ENCODE measurements around the gene PCF11. TPM values are rescaled to one million over a fixed set of nuclear protein-coding genes. Genes with fewer than 3 reads are reported as not detected.
"Not testable (repeated sequence)": the region's sequence is repeated elsewhere in the genome, so short reads cannot be mapped to it uniquely, and the experiment has no call there.

The PCF11 gene
- total and polyA plus RNA-seq, 2 experiments from 2014 or later, result 15.2 to 60.4 TPM

GRCh38 chr11:83205608-83206185, 48.8 kb downstream of the PCF11 start:
- no peaks in the 10 kb centered on the region for H3K36me3 ChIP-seq (replicated peaks; ENCODE audit: insufficient read depth, low read depth)
- DNase-seq (ENCODE audit: low spot score), result no peak
- TF ChIP-seq CTCF (IDR thresholded peaks at IDR 0.05; ENCODE audit: poor library complexity), result no peak
- TF ChIP-seq EZH2 (IDR thresholded peaks at IDR 0.05; ENCODE audit: borderline replicate concordance), result no peak
- TF ChIP-seq EZH2phosphoT487 (IDR thresholded peaks at IDR 0.05; ENCODE audit: low read depth, severe bottlenecking, unreplicated experiment), result no peak
- H2AFZ ChIP-seq, result no peak overlapping the region
- H4K20me1 ChIP-seq (ENCODE audit: insufficient read depth, poor library complexity, severe bottlenecking), result no peaks in the 10 kb centered on the region
- H3K9me3 ChIP-seq (ENCODE audit: low read depth), result no peaks in the 10 kb centered on the region
- H3K4me1 ChIP-seq (ENCODE audit: insufficient read depth), result no peaks in the 10 kb centered on the region
- H3K4me3 ChIP-seq, result no peak overlapping the region
- WGBS (ENCODE audit: low lambda C conversion rate, missing lambda C conversion rate), result 83% methylated on average over 3 of the region's 3 CpGs
- no peaks in the 10 kb centered on the region for H3K27me3 ChIP-seq
- H3K79me2 ChIP-seq, result no peaks in the 10 kb centered on the region
- no peaks in the 10 kb centered on the region for H3K9me2 ChIP-seq (replicated peaks; ENCODE audit: insufficient read depth)
- no peak overlapping the region for H3K4me2 ChIP-seq
- no peak overlapping the region for H3K27ac ChIP-seq

- no peak overlapping the region for H3K4me2 ChIP-seq
- no peaks in the 10 kb centered on the region for H3K9me3 ChIP-seq (ENCODE audit: low read depth)
- H4K20me1 ChIP-seq (ENCODE audit: insufficient read depth, poor library complexity, severe bottlenecking), result no peaks in the 10 kb centered on the region
- TF ChIP-seq EZH2 (IDR thresholded peaks at IDR 0.05; ENCODE audit: borderline replicate concordance) (no peak), CTCF (IDR thresholded peaks at IDR 0.05; ENCODE audit: poor library complexity) (no peak), EZH2phosphoT487 (IDR thresholded peaks at IDR 0.05; ENCODE audit: low read depth, severe bottlenecking, unreplicated experiment) (no peak)
- H3K27me3 ChIP-seq, result no peaks in the 10 kb centered on the region
- no peaks in the 10 kb centered on the region for H3K9me2 ChIP-seq (replicated peaks; ENCODE audit: insufficient read depth)
- no peak overlapping the region for H3K27ac ChIP-seq
- H3K4me1 ChIP-seq (ENCODE audit: insufficient read depth), result no peaks in the 10 kb centered on the region
- no peak for DNase-seq (ENCODE audit: low spot score)
- no peaks in the 10 kb centered on the region for H3K79me2 ChIP-seq
- no peaks in the 10 kb centered on the region for H3K36me3 ChIP-seq (replicated peaks; ENCODE audit: insufficient read depth, low read depth)
- WGBS (ENCODE audit: low lambda C conversion rate, missing lambda C conversion rate), result 18% methylated on average over 1 of the region's 1 CpG
- no peak overlapping the region for H2AFZ ChIP-seq
- no peak overlapping the region for H3K4me3 ChIP-seq
Observed at GRCh38 chr11:83206221-83206620, 49.3 kb downstream of the PCF11 start.

GRCh38 chr11:83206771-83207382, 49.9 kb downstream of the PCF11 start:
- not testable (repeated sequence) for H3K27me3 ChIP-seq
- 73% methylated on average over 4 of the region's 4 CpGs for WGBS (ENCODE audit: low lambda C conversion rate, missing lambda C conversion rate)

GRCh38 chr11:83219095-83219494, 62.2 kb downstream of the PCF11 start:
- DNase-seq (ENCODE audit: low spot score), result peak; percentile 5
- Histone ChIP-seq H3K27ac (no peak overlapping the region), H3K4me2 (no peak overlapping the region), H3K4me3 (no peak overlapping the region), H3K9me2 (replicated peaks; ENCODE audit: insufficient read depth) (no peaks in the 10 kb centered on the region), H3K27me3 (no peaks in the 10 kb centered on the region), H3K9me3 (ENCODE audit: low read depth) (no peaks in the 10 kb centered on the region), H2AFZ (no peak overlapping the region), H4K20me1 (ENCODE audit: insufficient read depth, poor library complexity, severe bottlenecking) (no peaks in the 10 kb centered on the region), H3K79me2 (no peaks in the 10 kb centered on the region), H3K4me1 (ENCODE audit: insufficient read depth) (no peaks in the 10 kb centered on the region), H3K36me3 (replicated peaks; ENCODE audit: insufficient read depth, low read depth) (no peaks in the 10 kb centered on the region)
- TF ChIP-seq EZH2 (IDR thresholded peaks at IDR 0.05; ENCODE audit: borderline replicate concordance) (no peak), CTCF (IDR thresholded peaks at IDR 0.05; ENCODE audit: poor library complexity) (peak; percentile 9)
- WGBS (ENCODE audit: low lambda C conversion rate, missing lambda C conversion rate), result 69% methylated on average over 8 of the region's 8 CpGs

More at GRCh38 chr11:83206771-83207382, 49.9 kb downstream of the PCF11 start:
- not testable (repeated sequence) for H3K4me2 ChIP-seq; H3K4me3 ChIP-seq; H3K36me3 ChIP-seq (replicated peaks; ENCODE audit: insufficient read depth, low read depth); H3K27ac ChIP-seq; H4K20me1 ChIP-seq (ENCODE audit: insufficient read depth, poor library complexity, severe bottlenecking); H3K9me2 ChIP-seq (replicated peaks; ENCODE audit: insufficient read depth); H3K4me1 ChIP-seq (ENCODE audit: insufficient read depth); H2AFZ ChIP-seq; H3K9me3 ChIP-seq (ENCODE audit: low read depth); DNase-seq (ENCODE audit: low spot score); H3K79me2 ChIP-seq

Data from hepatocyte (in vitro differentiated cells).